Measurements from ENCODE around the gene TGFA.

DNA sequence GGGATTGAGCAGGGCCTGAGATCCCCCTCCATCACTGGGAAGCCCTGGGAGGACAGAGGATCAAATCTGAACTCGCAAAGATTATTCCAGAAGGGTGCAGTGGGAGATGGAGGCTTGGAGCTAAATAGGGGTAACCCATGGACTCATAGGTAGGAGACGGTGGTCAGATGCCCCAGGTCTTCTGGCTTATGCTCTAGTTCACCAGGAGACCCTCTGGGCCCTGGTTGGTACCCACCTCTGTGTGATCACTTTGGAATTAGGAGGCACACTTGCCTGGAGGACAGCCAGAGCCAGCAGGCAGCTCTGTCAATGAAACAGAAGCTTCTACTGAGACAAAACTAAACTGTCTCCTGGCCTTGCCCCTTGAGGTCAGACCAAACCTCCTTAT, 110.6 kb downstream of the TGFA start:
- TF ChIP-seq, protein P1, sequence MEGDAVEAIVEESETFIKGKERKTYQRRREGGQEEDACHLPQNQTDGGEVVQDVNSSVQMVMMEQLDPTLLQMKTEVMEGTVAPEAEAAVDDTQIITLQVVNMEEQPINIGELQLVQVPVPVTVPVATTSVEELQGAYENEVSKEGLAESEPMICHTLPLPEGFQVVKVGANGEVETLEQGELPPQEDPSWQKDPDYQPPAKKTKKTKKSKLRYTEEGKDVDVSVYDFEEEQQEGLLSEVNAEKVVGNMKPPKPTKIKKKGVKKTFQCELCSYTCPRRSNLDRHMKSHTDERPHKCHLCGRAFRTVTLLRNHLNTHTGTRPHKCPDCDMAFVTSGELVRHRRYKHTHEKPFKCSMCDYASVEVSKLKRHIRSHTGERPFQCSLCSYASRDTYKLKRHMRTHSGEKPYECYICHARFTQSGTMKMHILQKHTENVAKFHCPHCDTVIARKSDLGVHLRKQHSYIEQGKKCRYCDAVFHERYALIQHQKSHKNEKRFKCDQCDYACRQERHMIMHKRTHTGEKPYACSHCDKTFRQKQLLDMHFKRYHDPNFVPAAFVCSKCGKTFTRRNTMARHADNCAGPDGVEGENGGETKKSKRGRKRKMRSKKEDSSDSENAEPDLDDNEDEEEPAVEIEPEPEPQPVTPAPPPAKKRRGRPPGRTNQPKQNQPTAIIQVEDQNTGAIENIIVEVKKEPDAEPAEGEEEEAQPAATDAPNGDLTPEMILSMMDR (IDR thresholded peaks at IDR 0.05): no peak
- TF ChIP-seq POLR2AphosphoS5 (IDR thresholded peaks at IDR 0.05) (no peak), POLR2A (IDR thresholded peaks at IDR 0.05) (no peak), EP300 (IDR thresholded peaks at IDR 0.05) (no peak)
